IMR-90 (cell line): ENCODE results near the gene MED12L.

Experiments
- CHD1 ChIP-seq: IDR thresholded peaks from 2 replicates; pipeline ENCODE4 v1.6.1; 2012; ENCODE audit warnings: low read depth, low read length, improper control_type of control experiment
- CTCF ChIP-seq: conservative IDR thresholded peaks from 2 replicates; pipeline ENCODE4 v1.5.1; 2012; ENCODE audit warnings: mild to moderate bottlenecking, low read depth, low read length, improper control_type of control experiment
- FOS ChIP-seq: fragments of 150-350 bp; IDR thresholded peaks from 2 replicates; pipeline ENCODE4 v1.6.1; 2016; ENCODE audit warnings: low read depth, low read length
- MAZ ChIP-seq: IDR thresholded peaks from 2 replicates; pipeline ENCODE4 v1.6.1; 2012; ENCODE audit warnings: low read depth, mild to moderate bottlenecking, low read length, improper control_type of control experiment, moderate library complexity, borderline replicate concordance
- NFE2L2 ChIP-seq: fragments of 150-350 bp; IDR thresholded peaks from 2 replicates; pipeline ENCODE4 v1.6.1; 2016; ENCODE audit warnings: low read depth, mild to moderate bottlenecking, low read length
- POLR2A ChIP-seq: IDR thresholded peaks from 2 replicates; pipeline ENCODE4 v1.6.1; 2012; ENCODE audit warnings: mild to moderate bottlenecking, low read depth, low read length
- RCOR1 ChIP-seq: IDR thresholded peaks from 2 replicates; pipeline ENCODE4 v1.6.1; 2012; ENCODE audit warnings: mild to moderate bottlenecking, low read length, improper control_type of control experiment; ENCODE audit not compliant: insufficient replicate concordance
- RFX5 ChIP-seq: IDR thresholded peaks from 2 replicates; pipeline ENCODE4 v1.8.0; 2012; ENCODE audit warnings: low read depth, mild to moderate bottlenecking, low read length, moderate library complexity
- TF ChIP-seq, protein P1 (sequence below): fragments of 150-350 bp; IDR thresholded peaks from 2 replicates; pipeline ENCODE4 v1.6.1; 2017; ENCODE audit warnings: mild to moderate bottlenecking, antibody characterized with exemption, low read length, low read depth

- TF ChIP-seq POLR2A (no peak), CTCF (no peak), NFE2L2 (no peak), CHD1 (no peak), MAZ (no peak), FOS (no peak), RFX5 (no peak), RCOR1 (no peak)
- TF ChIP-seq, protein P1, sequence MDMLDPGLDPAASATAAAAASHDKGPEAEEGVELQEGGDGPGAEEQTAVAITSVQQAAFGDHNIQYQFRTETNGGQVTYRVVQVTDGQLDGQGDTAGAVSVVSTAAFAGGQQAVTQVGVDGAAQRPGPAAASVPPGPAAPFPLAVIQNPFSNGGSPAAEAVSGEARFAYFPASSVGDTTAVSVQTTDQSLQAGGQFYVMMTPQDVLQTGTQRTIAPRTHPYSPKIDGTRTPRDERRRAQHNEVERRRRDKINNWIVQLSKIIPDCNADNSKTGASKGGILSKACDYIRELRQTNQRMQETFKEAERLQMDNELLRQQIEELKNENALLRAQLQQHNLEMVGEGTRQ, result no peak
These were observed 522 bp downstream of the MED12L start for GRCh38 chr3:151085889-151086483.
